Endodermal cell (in vitro differentiated cells): ENCODE results near the gene NCKAP5. TPM values are rescaled to one million over a fixed set of nuclear protein-coding genes. Genes with fewer than 3 reads are reported as not detected.

Experiments used
- DNase-seq: peaks from one replicate; pipeline ENCODE4 v3.0.0-alpha.2; 2017
- H3K27ac ChIP-seq: 2 replicates; pipeline ENCODE4 v1.5.1; 2013; ENCODE audit warnings: mild to moderate bottlenecking, low read depth, low read length, moderate library complexity
- H3K27me3 ChIP-seq: 2 replicates; pipeline ENCODE4 v1.6.1; 2013; ENCODE audit warnings: mild to moderate bottlenecking, low read length, moderate library complexity; ENCODE audit not compliant: insufficient read depth, control insufficient read depth, poor library complexity, severe bottlenecking
- H3K36me3 ChIP-seq: 2 replicates; pipeline ENCODE4 v1.7.0; 2013; ENCODE audit warnings: mild to moderate bottlenecking, low read length, moderate library complexity; ENCODE audit not compliant: control insufficient read depth, insufficient read depth
- H3K4me1 ChIP-seq: one replicate; pipeline ENCODE4 v1.7.0; 2013; ENCODE audit warnings: low read length; ENCODE audit not compliant: control insufficient read depth, insufficient read depth
- H3K4me3 ChIP-seq: 2 replicates; pipeline ENCODE4 v1.5.1; 2013; ENCODE audit warnings: mild to moderate bottlenecking, low read length, moderate library complexity
- H3K9ac ChIP-seq: 2 replicates; pipeline ENCODE4 v1.6.1; 2013; ENCODE audit warnings: mild to moderate bottlenecking, low read length, moderate library complexity; ENCODE audit not compliant: poor library complexity, severe bottlenecking; ENCODE audit errors: extremely low read depth
- H3K9me3 ChIP-seq: 2 replicates; pipeline ENCODE4 v1.6.1; 2013; ENCODE audit warnings: mild to moderate bottlenecking, low read length, moderate library complexity; ENCODE audit not compliant: control insufficient read depth
- H3K27ac Mint-ChIP-seq: 2 replicates; pipeline ENCODE4 v1.8.0; 2020; ENCODE audit warnings: mixed read lengths
- H3K27me3 Mint-ChIP-seq: 2 replicates; pipeline ENCODE4 v1.8.0; 2021; ENCODE audit warnings: mild to moderate bottlenecking, mixed read lengths; ENCODE audit not compliant: insufficient read depth
- H3K36me3 Mint-ChIP-seq: 2 replicates; pipeline ENCODE4 v1.8.0; 2020; ENCODE audit warnings: low read depth, mixed read lengths
- H3K4me1 Mint-ChIP-seq: 2 replicates; pipeline ENCODE4 v1.8.0; 2020; ENCODE audit warnings: mixed read lengths
- H3K4me3 Mint-ChIP-seq: 2 replicates; pipeline ENCODE4 v1.8.0; 2020; ENCODE audit warnings: mild to moderate bottlenecking, moderate library complexity, mixed read lengths
- H3K9me3 Mint-ChIP-seq: 2 replicates; pipeline ENCODE4 v1.8.0; 2020; ENCODE audit warnings: mild to moderate bottlenecking, mixed read lengths
- CTCF ChIP-seq: fragments of 200-600 bp; sonication (generic); conservative IDR thresholded peaks from 2 replicates; pipeline ENCODE4 v1.5.0; 2021; ENCODE audit warnings: antibody characterized with exemption, mild to moderate bottlenecking
- WGBS, 2 experiments: methylation state at CpG; one replicate each; pipeline versions ENCODE4 v1.1.5 to v1.1.7; 2013; ENCODE audit warnings: missing lambda C conversion rate in 2 of 2, mixed read lengths in 1 of 2; ENCODE audit not compliant: insufficient coverage in 1 of 2, insufficient read length in 1 of 2; 5-methylcytosine and 5-hydroxymethylcytosine counted together
- total RNA-seq, 2 donors: library from RNA; stranded (reverse); fragmentation: NEBNext Ultra II Directional in 1 of 2; extraction: Animal tissue kit (Norgen Biotek cat#: 25700) in 1 of 2; gene quantifications; 2 replicates in 1 of 2; 3 replicates in 1 of 2; pipeline ENCODE4 v1.2.1, GENCODE V29; 2021

The NCKAP5 gene
- total RNA-seq, 2 donors from 2014 or later = 0.58 to 0.92 TPM

GRCh38 chr2:133360190-133360589 is 208.1 kb downstream of the NCKAP5 start:
- no peaks in the 10 kb centered on the region for H3K9me3 ChIP-seq
- H3K27ac Mint-ChIP-seq = no peak overlapping the region
- H3K9ac ChIP-seq = no peak overlapping the region
- 86 to 93% methylated on average over 3 of the region's 3 CpGs for WGBS, 2 experiments
- H3K9me3 Mint-ChIP-seq = no peaks in the 10 kb centered on the region
- no peak for DNase-seq
- no peak overlapping the region for H3K4me3 ChIP-seq
- H3K4me3 Mint-ChIP-seq = no peak overlapping the region
- H3K36me3 ChIP-seq = no peaks in the 10 kb centered on the region
- peaks cover 3% of the 10 kb centered on the region for H3K4me1 ChIP-seq
- H3K27me3 Mint-ChIP-seq = no peaks in the 10 kb centered on the region
- TF ChIP-seq CTCF = no peak
- no peaks in the 10 kb centered on the region for H3K36me3 Mint-ChIP-seq
- H3K4me1 Mint-ChIP-seq = peaks cover 39% of the 10 kb centered on the region
- H3K27me3 ChIP-seq = no peaks in the 10 kb centered on the region
- peak overlapping the region; percentile 21 for H3K27ac ChIP-seq

DNA sequence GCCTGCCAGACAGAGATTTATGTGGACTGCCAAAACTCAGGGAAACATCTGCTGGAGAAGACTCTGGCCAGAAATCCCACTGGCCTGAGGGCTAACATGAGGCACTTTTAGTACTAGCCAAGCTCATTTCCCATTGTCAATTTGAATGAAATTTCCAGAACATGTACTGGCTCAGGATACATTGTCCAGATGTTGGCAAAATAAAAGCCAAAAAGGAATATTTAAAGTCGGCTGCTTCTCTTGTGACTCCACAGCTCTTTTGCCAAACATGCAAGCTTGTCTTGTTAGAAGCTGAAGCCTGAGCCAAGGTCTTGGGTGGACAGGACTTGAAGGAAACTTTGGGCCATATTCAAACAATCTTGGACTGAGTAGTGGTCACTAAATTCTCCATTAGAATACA is 215.5 kb downstream of the NCKAP5 start:
- Histone ChIP-seq H3K9me3 (no peaks in the 10 kb centered on the region), H3K4me3 (no peak overlapping the region), H3K27ac (no peak overlapping the region), H3K9ac (no peak overlapping the region), H3K4me1 (no peaks in the 10 kb centered on the region), H3K27me3 (no peaks in the 10 kb centered on the region), H3K36me3 (no peaks in the 10 kb centered on the region)
- H3K9me3 Mint-ChIP-seq = peaks cover 2% of the 10 kb centered on the region
- peaks cover 6% of the 10 kb centered on the region for H3K4me1 Mint-ChIP-seq
- WGBS, 2 experiments = 88% methylated on average over 1 of the region's 1 CpG; no CpG with 5 or more reads in 1 of the 2 experiments
- no peak for TF ChIP-seq CTCF
- DNase-seq = no peak
- no peak overlapping the region for H3K27ac Mint-ChIP-seq
- no peak overlapping the region for H3K4me3 Mint-ChIP-seq
- H3K36me3 Mint-ChIP-seq = no peaks in the 10 kb centered on the region
- peaks cover 7% of the 10 kb centered on the region for H3K27me3 Mint-ChIP-seq

DNA sequence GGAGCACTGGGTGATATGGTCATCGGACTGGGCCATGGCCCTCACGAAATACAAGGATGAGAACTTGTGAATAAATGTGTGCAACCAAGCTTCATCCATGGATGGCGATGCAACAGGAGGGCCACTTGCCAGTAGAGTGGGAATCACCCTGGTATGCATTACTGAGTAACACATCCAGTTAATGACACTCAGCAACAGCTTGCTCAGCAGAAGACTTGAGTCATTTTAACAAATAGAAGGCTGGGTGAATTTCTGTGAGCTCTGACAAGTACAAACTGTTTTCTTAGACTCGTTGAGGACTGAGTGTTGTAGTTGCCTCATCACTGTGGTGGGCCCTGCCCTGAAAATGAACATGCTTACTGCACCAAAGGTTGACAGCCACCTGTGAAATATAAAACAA is 221.6 kb downstream of the NCKAP5 start:
- Histone ChIP-seq H3K27me3 (no peaks in the 10 kb centered on the region), H3K9me3 (no peaks in the 10 kb centered on the region), H3K9ac (no peak overlapping the region), H3K27ac (no peak overlapping the region), H3K4me1 (no peaks in the 10 kb centered on the region), H3K36me3 (no peaks in the 10 kb centered on the region), H3K4me3 (no peak overlapping the region)
- WGBS, 2 experiments = 92 to 100% methylated on average over 3 to 4 of the region's 4 CpGs
- Mint-ChIP-seq H3K27me3 (no peaks in the 10 kb centered on the region), H3K4me1 (no peaks in the 10 kb centered on the region), H3K4me3 (no peak overlapping the region), H3K36me3 (no peaks in the 10 kb centered on the region), H3K9me3 (no peaks in the 10 kb centered on the region), H3K27ac (no peak overlapping the region)
- no peak for DNase-seq
- no peak for TF ChIP-seq CTCF
